GM23338 (cell line): ENCODE results near the gene NINL.

ENCODE experiments used
- CREB1 ChIP-seq: fragments of 250-450 bp; sonication (Bioruptor Pico); IDR thresholded peaks from 2 replicates; pipeline ENCODE4 v1.5.0; 2020; ENCODE audit warnings: low read depth, mild to moderate bottlenecking, moderate library complexity
- CTCF ChIP-seq, 2 experiments: fragments of 200-600 bp in 1 of 2; sonication (generic) in 1 of 2; conservative IDR thresholded peaks; 2 replicates each; pipeline versions ENCODE4 v1.5.1 to v1.6.1; 2016 to 2017; ENCODE audit warnings: antibody characterized with exemption in 2 of 2, low read depth in 2 of 2, mild to moderate bottlenecking in 2 of 2, moderate library complexity in 1 of 2
- EZH2 ChIP-seq: fragments of 200-600 bp; sonication (generic); IDR thresholded peaks from one replicate; pipeline ENCODE4 v1.8.0; 2017; ENCODE audit warnings: antibody characterized with exemption, mild to moderate bottlenecking, low read depth; ENCODE audit not compliant: unreplicated experiment
- EZH2phosphoT487 ChIP-seq: fragments of 200-600 bp; sonication (generic); IDR thresholded peaks from one replicate; pipeline ENCODE4 v1.8.1; 2018; ENCODE audit warnings: antibody characterized with exemption; ENCODE audit not compliant: unreplicated experiment
- JUNB ChIP-seq: IDR thresholded peaks from one replicate; pipeline ENCODE4 v1.6.1; 2016; ENCODE audit warnings: antibody characterized with exemption; ENCODE audit not compliant: unreplicated experiment
- POLR2AphosphoS5 ChIP-seq: IDR thresholded peaks from 2 replicates; pipeline ENCODE4 v1.6.1; 2016; ENCODE audit warnings: antibody characterized with exemption, low read depth
- REST ChIP-seq: IDR thresholded peaks from one replicate; pipeline ENCODE4 v1.6.1; 2018; ENCODE audit warnings: antibody characterized with exemption; ENCODE audit not compliant: unreplicated experiment
- STAT1 ChIP-seq: IDR thresholded peaks from one replicate; pipeline ENCODE4 v1.6.1; 2016; ENCODE audit warnings: antibody characterized with exemption; ENCODE audit not compliant: unreplicated experiment
- ZNF114 ChIP-seq: fragments of 250-450 bp; sonication (Bioruptor Pico); IDR thresholded peaks from 2 replicates; pipeline ENCODE4 v1.5.0; 2020; ENCODE audit warnings: mild to moderate bottlenecking, moderate library complexity
- ZNF331 ChIP-seq: fragments of 250-450 bp; sonication (Bioruptor Pico); IDR thresholded peaks from 2 replicates; pipeline ENCODE4 v1.5.0; 2020; ENCODE audit warnings: low read depth, mild to moderate bottlenecking, moderate library complexity
- ZNF462 ChIP-seq: fragments of 250-450 bp; sonication (Bioruptor Pico); IDR thresholded peaks from 2 replicates; pipeline ENCODE4 v1.5.0; 2020; ENCODE audit warnings: mild to moderate bottlenecking, moderate library complexity

- no peak for TF ChIP-seq CTCF (conservative IDR thresholded peaks at IDR 0.05; ENCODE audit: low read depth in 2 of 2)
- TF ChIP-seq CREB1, result no peak
- TF ChIP-seq REST, result no peak
- TF ChIP-seq EZH2, result no peak
- TF ChIP-seq POLR2AphosphoS5, result no peak
- no peak for TF ChIP-seq ZNF331 (CRISPR knock-in tag)
- no peak for TF ChIP-seq EZH2phosphoT487
- no peak for TF ChIP-seq STAT1
- no peak for TF ChIP-seq ZNF114 (CRISPR knock-in tag)
- no peak for TF ChIP-seq JUNB
- no peak for TF ChIP-seq ZNF462 (CRISPR knock-in tag)
Measured at GRCh38 chr20:25481235-25481917, 104.0 kb downstream of the NINL start.
